ENCODE data around the gene BANP. TPM values are rescaled to one million over a fixed set of nuclear protein-coding genes. Genes with fewer than 3 reads are reported as not detected.
"Not testable (repeated sequence)": the region's sequence is repeated elsewhere in the genome, so short reads cannot be mapped to it uniquely, and the experiment has no call there.

The BANP gene
- polyA plus RNA-seq, 4 donors = 14.9 to 29.2 (median 24.4) TPM

DNA sequence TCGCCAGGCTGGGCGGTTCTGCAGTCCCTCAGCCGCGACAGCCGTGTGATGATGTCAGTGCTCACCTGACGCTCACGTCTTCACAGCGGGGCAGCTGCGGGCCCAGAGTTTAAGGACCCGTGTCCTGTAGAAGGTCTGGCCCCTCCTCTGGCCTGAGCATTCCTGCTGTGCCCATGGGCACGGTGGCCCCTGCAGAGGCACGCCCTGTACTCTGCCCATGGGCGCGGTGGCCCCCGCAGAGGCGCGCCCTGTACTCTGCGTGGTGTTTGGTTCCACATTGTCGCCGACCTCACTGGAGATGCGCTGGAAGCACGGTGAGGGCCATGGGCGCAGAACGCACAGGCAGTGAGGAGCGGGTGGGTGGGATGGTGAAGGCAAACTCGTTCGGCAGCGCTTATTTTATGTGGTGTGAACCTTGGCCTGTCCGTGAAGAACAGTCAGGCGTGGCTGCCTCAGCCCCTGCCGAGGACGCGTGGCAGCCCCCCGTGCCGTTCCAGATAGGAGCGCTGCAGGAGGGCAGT is 122.0 kb downstream of the BANP start:
- no peak for DNase-seq (ENCODE audit: low read depth in 4 of 4, low spot score in 3 of 4)

DNA sequence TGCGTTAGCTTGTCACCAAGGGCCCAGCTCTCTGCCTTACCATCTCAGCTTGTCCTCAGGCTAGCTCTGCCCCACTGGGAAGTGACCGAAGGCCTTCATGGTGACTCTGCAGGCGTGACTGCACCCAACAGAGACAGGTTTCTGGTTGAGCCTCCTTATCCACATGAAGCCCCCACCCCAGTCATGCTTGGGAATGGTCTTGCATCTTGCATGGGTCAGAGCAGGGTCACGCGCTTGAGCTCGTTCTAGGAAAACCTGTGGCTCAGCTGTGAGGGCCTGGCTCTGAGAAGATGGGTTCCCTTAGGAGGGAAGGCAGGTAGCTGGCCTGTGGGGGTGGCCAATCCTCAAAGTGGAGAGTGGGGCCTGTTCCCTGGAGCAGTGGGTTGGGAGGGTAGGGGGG is 122.8 kb downstream of the BANP start:
- DNase-seq (ENCODE audit: low read depth in 4 of 4, low spot score in 3 of 4) = no peak

DNA sequence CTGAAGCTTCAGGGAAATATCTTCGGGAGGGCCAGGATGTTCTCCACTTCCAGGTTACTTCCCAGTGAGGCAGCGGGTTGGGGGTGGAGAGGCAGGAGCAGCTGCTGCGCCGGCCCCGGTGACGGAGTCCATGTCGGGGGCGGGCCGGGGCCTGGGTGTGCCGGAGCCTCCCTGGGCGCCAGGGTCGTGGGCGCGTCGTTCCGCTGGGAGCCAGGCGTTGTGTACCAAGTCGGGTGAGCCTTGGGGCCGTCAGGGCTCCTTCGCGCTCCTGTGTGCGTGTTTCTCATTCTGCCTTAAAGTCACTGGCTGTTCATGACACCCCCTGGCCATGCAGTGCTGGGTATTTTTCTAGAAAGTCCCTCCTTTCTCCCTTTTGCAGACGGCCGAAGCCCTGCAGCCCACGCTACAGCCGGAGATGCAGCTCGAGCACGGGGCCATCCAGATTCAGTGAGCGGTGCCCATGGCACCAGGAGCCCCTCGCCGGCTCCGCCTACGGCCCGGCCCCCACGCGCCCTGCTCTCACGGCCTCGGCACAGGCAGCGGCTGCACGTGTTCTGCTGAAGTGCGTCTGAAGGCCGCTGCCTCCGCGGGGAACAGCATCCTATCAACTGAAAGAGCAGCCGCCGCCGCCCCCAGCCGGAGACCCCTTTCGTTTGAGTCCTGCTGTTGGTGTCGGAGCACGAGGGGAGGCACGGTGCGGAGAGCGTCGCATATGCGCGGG is 125.1 kb downstream of the BANP start:
- no peak for DNase-seq (ENCODE audit: low read depth in 4 of 4, low spot score in 3 of 4)

DNA sequence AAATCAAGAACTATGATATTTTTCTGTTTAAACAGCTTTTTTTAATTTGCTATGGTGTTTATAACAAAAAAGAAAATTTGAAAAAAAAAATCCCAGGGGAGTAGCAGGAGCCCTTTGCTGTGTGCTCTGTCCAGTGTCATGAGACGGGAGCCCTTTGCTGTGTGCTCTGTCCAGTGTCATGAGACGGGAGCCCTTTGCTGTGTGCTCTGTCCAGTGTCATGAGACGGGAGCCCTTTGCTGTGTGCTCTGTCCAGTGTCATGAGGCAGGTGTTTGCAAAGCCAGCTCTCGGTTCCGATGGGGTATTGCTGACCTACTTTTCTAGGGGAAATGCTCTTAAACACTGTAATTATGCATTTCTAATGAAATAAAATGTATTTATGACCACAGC is 125.7 kb downstream of the BANP start:
- not testable (repeated sequence) for DNase-seq (ENCODE audit: low read depth in 4 of 4, low spot score in 3 of 4)

DNA sequence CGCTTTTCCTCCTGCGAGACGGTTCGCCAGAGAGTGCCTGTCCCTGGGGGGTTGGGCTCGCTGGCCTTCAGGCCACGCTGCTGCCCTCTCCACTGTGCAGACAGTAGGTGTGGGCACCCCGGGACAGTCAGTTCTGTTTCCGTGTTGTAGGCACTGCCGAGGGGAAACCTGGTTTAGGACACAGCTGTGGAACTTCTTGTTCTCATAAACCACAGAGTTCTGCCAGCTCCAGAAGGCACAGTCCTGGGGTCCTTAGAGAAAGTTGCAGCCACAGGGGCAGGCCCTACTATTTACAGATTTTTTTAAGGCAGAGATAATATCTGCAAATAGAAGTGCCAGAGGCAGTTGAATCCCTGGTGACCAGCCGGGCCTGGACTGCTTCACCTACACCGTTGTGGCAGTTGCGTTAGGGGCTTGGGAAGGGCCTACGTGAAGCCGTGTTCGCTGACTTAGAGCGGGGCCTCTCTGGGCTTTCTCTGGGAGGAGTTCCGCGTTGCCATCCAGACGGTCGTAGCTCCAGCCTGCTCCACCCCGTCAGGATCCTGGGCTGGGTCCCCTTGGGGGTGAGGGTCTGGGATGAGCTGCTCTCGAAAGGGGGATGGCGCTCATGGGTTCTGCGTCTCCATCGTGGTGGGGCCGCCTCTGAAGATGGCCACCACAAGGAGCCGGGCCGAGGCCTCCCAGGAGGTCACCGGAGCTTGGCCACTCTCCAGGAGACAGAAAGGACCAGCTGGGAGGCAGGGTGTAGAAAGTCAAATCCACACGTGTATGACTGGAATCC is 126.3 kb downstream of the BANP start:
- DNase-seq (ENCODE audit: low read depth in 4 of 4, low spot score in 3 of 4) = no peak

DNA sequence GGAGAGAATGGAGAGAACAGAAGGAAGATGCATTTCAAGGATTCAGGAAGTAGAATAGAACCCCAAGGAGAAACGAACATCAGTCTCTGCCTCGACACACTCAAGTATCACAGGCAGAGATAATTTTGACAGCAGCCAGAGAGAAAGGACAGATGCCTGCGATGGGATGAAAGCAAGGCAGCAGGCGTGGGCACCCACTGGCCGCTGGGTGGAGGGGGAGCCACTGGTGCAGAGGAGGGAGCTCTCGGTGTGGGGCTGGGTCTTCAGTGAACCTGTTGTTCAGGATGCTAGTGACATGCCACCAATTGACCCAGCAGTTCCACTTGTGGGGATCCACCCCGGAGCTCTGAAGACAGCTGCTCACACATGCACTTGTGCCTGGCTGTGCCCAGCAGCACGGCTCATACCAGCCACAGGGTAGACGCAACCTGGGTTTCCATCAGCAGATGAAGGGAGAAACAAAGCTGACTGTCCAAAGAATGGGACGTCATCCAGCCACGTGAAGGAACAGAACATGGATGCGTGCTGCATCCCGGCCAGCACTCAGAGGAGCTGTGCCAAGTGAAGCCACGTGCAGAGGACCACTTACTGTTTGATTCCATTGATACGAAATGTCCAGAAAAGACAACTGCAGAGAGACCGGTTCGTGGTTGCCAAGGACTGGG is 127.0 kb downstream of the BANP start:
- no peak for DNase-seq (ENCODE audit: low read depth in 4 of 4, low spot score in 3 of 4)

DNA sequence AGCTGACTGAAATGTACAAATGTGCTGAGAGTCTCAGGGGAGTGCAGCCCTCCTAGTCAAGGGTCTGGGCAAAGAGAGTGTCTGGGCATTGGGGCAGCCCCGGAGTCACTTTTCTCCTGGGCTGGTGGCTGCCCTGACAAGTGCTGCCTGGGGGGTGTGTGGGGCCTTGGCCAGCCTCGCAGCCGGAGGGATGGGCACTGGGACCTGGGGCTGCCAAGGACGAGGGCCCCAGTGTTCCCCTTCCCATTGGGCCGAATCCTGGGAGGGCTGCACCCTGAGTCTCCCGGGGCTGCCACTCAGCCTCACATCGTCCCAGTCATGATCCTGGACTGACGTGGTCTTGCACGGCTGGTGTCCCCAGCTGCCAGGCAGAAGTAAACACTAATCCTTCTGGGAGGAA is 132.3 kb downstream of the BANP start:
- DNase-seq (ENCODE audit: low read depth in 4 of 4, low spot score in 3 of 4) = no peak

DNA sequence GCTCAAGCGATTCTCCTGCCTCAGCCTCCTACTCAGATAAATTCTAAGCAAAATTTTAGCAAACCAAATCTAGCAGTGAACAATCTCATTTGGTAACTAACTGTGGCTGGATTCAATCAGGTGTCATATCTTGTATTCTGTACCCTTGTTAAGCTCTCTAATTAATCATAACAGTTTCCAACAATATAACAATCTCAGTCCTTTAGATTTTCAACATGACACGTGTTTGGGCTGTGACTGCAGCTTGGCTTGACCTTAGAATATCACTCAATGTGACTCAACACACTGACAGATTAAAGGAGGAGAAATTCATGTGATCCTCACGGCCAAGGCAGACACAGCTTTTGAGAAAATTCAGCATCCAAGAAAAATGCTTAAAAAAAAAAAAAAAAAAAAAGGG is 133.6 kb downstream of the BANP start:
- no peak for DNase-seq (ENCODE audit: low read depth in 4 of 4, low spot score in 3 of 4)

DNA sequence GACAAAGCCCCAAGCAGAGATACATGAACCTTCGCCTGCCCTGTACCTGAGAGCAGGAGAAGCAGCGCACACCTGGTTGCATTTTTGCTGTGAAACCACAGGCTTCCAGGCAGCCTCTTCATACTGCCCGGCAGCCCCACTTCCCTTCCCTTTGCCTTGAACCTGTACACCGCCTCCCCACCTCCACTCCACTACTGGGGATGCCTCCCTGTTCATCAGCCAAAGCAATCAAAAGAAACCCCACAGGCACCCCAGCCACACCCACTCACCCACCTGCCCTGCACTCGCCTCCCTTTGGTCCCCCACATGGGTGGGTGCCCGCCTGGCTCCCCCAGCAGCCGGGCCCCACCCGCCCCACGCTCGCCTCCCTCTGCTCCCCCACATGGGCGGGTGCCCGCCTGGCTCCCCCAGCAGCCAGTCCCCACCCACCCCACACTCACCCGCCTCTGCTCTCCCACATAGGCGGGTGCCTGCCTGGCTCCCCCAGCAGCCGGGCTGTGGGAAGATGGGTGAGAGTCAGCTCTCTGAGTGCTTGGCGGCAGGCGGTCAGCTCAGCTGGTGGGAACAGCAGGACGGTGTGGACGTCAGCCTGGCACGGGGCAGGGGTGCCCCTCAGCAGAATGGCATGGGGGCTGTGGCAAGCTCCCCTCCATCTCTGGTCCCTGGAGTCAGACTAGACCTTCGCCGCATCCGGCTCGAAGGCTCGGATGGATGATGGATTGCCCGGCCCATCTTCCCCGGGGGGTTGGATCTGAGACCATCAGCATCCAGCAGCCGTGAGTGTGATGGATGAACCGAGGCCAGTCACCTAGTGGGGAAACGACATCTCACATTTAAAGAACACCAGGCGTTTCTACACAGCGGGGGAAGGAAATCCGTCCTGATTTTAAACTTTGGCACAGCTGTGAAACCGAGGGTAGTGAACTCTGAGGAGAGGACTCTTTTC is 135.6 kb downstream of the BANP start:
- DNase-seq (ENCODE audit: low read depth in 4 of 4, low spot score in 3 of 4) = no peak

DNA sequence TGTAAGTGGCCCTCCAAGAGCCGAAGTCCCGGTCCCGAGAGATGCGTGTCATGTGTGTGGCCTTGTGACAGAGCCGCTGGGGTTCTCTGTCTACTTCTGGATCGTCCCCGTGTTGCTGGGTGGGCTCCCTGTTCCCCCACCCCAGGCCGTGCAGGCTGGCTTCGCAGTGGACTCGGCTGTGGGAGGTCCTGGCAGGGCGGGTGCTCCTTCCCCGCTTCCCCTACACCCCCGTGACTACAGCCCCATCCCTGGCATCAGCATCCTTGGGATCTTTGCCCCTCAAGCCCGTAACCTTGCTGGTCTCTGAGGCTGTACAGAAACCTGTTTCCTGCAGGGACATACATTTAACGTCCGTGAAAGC is 136.3 kb downstream of the BANP start:
- no peak for DNase-seq (ENCODE audit: low read depth in 4 of 4, low spot score in 3 of 4)

DNA sequence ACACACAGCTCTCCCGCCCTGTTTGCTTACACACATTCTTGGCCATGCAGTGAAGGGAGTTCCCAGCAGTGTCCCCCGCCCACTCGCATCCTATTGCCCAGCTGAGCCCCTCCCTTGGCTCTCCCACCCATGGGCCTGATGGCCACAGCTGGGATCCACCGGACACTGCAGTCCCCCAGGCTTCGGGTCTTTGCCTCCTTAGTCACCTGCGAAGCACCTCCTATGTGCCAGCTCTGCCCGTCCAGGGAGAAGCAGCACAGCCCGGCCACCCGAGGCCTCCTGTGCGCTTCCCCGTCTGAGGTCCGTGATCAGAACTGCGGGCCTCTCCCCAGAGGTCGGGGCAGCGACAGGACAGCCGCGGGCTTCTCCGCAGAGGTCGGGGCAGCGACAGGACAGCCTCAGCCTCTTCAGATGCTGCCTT is 136.9 kb downstream of the BANP start:
- DNase-seq (ENCODE audit: low read depth in 4 of 4, low spot score in 3 of 4) = no peak

DNA sequence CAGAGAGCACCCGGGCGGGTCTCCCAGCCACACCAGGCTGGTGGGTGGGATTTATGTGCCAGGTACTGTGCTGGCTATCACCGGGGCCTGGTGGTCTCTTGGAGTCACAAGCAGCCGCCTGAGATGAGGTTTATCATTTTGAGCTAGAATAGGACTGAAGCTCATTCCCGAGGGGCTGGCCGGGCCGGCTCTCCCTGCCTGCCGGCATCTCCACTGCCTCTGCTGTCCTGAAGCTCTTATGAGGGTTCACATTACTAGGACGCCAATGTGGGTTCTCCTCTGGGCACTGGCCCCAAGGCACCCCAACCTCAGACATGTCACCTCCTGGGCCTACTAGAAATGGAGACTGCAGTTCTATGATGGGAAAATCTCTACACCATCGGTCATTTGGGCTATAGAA is 137.4 kb downstream of the BANP start:
- not testable (repeated sequence) for DNase-seq (ENCODE audit: low read depth in 4 of 4, low spot score in 3 of 4)

DNA sequence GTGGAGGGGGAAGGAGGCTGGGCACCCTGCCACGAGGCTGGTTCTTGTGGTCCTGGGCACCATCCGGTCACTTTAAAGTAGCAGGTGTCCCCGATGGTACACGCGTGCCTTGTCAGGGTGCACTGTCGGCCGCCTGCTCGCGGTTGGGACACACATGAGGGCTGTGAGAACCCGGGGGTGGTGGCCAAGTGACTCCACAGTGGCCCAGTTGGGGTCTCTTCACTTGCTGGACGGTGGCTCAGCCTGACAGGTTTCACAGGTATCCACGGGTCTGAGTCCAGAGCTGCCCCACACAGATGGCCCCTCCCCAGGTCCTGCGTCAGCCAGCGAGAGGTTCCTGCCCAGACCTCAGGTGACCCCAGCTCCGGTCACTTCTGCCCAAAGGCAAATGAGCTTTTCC is 137.8 kb downstream of the BANP start:
- not testable (repeated sequence) for DNase-seq (ENCODE audit: low read depth in 4 of 4, low spot score in 3 of 4)

DNA sequence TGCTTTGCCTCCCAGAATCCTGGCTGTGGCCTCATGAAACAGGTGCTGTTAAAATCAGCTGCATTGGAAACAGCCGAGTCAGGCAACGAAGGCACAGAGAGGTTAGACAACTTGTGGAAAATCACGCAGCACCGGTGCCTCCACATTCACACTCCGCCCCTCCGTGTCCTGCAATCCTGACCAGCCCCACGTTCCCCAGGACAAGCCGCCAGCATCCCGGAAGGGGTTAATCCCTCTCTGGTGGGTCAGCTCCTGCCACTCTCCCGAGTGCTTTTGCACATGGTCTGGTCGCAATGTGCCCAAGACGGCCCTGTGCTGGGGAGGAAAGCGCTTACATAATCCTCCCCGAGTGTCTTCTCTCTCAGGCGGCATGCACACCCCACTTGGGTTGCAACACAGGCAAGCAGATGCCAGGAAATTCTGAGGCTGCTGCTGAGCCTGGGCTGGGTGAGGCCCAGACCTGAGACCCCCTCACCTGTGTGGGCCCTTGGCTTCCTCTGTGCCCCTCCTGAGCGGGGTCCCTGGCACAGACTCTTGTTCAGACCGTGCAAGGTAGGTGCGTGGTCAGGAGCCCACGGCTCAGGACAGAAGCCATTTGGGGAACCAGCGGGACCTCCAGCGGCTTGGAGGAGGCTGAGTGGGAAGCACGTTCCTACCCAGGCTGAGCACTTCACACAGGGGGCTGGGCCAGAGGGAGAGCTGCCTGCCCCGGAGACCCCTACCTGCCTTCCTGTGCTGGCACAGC is 138.6 kb downstream of the BANP start:
- not testable (repeated sequence) for DNase-seq (ENCODE audit: low read depth in 4 of 4, low spot score in 3 of 4)

DNA sequence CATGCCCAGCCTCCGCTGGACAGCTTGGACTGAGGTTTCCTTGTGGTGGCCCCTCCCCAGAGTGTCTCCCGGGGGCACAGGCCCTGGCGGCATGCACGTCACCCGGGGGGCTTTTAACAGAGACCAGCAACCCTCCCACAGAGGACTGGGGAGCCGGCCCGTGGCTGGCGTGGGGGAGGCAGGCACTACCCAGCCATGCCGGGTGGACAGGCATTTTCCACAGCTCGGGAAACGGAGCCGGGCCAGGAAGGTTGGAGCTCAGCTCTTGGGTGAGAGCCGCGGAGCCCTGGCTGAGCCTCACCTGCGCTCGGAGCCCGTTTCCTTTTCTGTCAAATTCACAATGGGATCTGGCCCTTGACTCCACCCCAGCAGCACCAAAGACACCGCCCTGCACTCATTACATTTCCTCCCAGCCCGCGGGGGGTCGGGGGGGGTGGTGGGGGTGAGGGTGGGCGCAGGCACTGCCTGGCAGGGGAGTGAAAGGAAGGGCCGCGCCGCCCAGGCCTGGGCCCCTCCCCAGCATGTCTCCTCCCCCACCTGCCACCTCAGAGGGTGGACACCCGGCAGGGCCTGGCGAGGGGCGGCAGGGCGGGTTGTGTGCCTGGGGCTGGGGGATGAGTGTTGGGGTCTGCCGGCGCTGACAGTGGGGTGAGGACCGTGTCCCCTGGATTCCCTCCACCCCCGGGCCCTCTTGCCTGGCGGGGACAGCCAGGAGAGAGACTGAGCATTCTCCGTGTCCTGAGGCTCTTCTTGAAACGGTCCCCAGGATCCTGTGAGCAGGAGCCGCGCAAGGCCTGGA is 139.3 kb downstream of the BANP start:
- DNase-seq (ENCODE audit: low read depth in 4 of 4, low spot score in 3 of 4) = not testable (repeated sequence)

DNA sequence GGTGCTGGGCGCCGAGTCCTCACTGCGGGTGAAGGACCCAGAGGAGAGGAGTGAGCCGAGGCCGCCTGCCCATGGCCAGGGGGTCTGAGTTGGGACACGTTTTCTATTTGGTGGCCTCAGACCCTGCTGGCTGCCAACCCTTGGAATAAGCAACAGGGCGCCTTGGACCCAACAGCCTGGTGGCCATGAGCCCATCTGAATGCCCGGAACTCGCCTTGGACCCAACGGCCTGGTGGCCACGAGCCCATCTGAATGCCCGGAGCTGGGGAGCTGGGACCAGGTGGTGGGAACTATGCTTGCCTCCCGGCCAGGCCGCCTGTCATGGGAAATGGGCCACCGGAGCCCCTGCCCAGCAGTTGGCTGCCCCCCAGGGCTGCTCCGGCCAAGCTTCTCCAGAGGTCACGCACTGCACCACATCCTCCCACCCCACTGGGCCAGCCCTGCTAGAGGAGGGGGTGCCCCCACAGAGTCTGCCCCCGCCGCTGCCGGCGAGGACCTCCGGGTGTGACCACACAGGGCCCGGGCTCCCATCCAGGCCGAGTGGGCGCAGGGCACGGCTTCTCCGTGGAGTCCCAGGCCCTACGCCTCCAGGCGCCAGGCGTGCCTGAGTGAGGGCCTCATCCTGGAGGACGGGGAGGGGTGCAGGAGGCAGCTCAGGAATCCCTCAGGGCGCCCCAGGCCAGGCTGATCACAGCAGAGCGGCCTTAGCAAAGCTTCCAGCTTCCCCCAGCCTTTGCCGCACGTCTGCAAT is 140.2 kb downstream of the BANP start:
- DNase-seq (ENCODE audit: low read depth in 4 of 4, low spot score in 3 of 4) = not testable (repeated sequence)

DNA sequence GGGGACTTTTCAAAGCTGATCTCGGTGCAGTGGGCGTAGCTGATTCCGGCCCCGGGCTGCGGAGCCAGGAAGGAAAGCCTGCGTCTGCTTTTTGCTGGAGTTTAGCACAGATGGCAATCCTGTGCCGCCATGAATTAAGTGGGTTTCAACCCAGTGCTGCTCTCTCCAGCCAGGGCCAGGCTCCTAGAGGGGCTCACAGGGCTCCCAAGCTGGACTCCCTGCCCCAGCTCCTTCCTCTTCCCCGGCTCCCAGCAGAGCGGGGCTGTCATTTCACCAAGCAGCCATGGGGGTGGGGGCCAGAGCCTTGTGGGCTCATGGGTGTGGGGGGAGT is 140.7 kb downstream of the BANP start:
- DNase-seq (ENCODE audit: low read depth in 4 of 4, low spot score in 3 of 4) = not testable (repeated sequence)

All from left renal pelvis (tissue), 4 donors.